GM19395 (cell line): ENCODE data around the gene TARBP2.
"Not testable (repeated sequence)": the region's sequence is repeated elsewhere in the genome, so short reads cannot be mapped to it uniquely, and the experiment has no call there.

ENCODE experiments used
- ATAC-seq: cut with Tn5 transposase; IDR thresholded peaks from one replicate; pipeline ENCODE4 v1.9.1; 2021; ENCODE audit warnings: mild to moderate bottlenecking, moderate library complexity; ENCODE audit not compliant: unreplicated experiment

Gene TARBP2

DNA sequence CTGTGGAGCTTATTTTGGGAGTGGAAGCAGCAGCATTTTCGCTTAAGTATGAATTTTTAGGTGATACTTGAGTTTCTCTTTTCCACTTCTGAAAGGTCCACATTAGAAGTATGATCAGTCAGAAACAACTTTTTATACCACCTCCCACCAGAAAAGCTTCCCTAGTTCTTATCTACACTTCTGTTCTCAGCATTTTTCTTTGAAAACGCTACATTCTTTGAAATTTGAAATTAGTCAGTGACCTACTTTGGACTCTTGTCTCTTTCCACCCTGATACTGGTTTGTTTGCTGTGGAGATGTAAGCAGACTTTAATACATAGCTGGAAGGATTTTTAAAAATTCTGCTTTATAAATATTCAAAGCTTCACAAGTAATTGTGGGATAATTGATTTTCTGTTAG lies 27.0 kb upstream of the TARBP2 start:
- ATAC-seq = no peak

GRCh38 chr12:53474819-53475218 lies 26.3 kb upstream of the TARBP2 start:
- no peak for ATAC-seq

- no peak for ATAC-seq
Measured at GRCh38 chr12:53476769-53477209, 24.3 kb upstream of the TARBP2 start.

- ATAC-seq = no peak
Measured at GRCh38 chr12:53478865-53479264, 22.2 kb upstream of the TARBP2 start.

GRCh38 chr12:53479331-53479730 lies 21.8 kb upstream of the TARBP2 start:
- no peak for ATAC-seq

DNA sequence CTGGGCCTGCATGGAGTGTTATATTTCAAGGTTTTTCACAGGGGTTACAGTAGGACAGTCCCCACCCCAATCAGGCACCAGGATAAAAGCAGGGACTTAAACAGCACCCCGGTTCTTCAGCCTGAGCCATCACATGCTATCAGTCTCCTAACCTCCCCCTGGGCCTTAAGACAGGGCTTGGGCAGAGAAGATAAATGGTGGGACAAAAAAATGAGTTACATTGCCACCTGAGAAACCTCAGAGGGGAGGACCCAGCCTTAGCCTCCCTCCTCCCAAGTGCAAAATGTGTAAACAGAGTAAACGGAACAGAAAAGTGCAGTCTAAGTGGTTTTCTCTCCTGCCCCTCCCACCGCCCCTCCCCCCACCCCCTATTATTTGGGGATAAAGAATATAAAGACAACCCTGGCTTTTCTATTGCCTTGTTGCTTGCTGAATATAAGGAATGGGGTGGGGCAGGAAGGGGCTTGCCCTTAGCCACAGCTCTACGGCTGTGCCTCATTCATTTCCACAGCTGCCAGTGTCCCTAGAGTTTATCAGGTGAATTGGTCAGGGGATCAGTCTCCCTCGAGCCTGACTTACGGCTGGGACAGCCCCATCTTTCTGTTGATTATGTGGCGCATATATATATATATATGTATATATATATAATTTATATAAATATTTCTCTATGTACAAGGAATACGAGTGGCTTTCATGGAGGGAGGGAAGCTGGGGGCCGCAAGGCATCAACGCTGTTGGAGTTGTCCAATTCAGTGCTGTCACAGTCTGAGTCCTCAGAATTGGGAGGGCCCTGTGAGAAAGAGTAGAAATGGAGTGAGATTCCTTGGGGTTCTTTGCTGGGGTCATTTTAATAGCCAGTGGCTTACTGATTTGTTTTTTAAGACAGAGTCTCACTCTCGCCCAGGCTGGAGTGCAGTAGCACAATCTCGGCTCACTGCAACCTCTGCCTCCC lies 20.3 kb upstream of the TARBP2 start:
- ATAC-seq = no peak

DNA sequence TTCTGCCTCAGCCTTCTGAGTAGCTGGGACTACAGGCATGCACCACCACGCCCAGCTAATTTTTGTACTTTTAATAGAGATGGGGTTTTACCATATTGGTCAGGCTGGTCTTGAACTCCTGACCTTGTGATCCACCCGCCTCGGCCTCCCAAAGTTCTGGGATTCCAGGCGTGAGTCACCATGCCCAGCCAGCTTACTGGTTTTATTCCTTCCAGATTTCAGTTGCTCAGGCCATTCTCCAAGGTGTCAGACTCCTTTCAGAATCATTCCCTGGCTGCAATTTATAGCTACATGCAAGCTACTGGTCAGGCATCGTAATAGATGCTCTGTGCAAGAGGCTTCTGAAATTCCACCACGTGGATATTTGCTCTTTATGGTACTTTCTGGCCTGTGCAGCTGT lies 19.6 kb upstream of the TARBP2 start:
- ATAC-seq = not testable (repeated sequence)

GRCh38 chr12:53481939-53482586 lies 19.0 kb upstream of the TARBP2 start:
- ATAC-seq = no peak

DNA sequence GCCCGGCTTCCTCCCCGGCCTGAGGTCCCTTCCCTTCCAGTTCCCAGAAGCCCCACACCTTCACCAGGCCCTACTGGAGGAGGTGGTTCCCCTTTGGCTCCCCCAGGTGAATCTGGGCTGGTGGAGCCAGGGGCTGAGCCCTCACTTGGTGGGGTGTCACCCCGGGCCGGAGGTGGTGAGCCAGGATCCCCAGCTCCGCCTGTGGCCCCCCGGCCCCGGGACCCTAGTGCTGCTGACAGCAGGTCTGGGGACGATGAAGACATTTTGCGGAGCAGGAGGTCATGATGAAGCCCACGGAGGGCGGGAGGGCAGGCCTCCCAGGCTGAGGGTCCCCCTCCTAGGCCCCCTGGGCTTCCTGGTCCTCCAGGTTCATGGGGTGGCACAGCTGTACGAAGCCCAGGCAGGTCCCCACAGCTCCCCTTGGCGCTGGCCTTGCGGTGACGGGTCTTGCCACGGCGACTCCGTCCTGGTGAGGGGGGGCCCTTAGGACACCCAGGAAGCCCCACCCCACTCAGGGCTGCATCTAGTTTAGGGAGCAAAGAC lies 18.4 kb upstream of the TARBP2 start:
- no peak for ATAC-seq

GRCh38 chr12:53483225-53483978 lies 17.7 kb upstream of the TARBP2 start:
- ATAC-seq = no peak

- no peak for ATAC-seq
Measured at GRCh38 chr12:53483979-53484377, 17.1 kb upstream of the TARBP2 start.

DNA sequence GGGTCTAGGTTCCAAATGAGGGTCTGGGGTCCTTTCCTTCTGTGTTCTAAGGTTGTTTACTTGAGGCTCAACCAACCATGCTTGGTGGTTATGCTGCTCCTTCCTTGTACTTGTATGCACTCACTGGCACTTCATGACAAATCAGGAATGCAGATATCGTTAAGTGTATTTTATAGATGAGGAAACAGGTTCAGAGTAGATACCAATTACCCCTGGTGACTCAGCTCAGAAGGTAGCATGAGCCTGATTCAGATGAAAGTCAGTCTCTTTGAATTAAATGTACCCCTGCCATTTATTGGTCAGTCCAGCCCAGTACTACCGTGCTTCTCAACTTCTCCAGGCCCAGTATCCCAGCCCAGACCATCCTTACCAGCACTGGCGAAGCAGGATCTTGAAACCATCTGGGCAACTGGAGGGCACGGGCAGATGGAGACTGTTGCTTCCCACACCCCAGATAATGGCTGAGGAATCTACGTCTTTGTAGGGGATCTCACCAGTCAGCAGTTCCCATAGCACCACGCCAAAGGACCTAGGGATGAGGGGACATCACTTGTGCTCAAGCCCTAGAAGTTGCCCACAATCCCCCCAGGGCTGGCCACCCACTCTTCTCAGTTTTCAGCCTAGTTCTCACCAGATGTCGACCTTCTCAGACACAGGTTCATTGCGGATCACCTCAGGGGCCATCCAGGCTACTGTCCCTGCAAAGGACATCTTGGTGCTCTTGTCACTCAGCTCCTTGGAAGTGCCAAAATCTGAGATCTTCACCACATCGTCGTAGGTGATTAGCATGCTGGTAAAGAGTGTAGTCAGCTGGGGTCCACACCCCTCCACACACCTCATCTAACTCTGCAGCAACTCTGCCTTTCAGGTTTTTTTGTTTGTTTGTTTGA lies 16.2 kb upstream of the TARBP2 start:
- no peak for ATAC-seq

DNA sequence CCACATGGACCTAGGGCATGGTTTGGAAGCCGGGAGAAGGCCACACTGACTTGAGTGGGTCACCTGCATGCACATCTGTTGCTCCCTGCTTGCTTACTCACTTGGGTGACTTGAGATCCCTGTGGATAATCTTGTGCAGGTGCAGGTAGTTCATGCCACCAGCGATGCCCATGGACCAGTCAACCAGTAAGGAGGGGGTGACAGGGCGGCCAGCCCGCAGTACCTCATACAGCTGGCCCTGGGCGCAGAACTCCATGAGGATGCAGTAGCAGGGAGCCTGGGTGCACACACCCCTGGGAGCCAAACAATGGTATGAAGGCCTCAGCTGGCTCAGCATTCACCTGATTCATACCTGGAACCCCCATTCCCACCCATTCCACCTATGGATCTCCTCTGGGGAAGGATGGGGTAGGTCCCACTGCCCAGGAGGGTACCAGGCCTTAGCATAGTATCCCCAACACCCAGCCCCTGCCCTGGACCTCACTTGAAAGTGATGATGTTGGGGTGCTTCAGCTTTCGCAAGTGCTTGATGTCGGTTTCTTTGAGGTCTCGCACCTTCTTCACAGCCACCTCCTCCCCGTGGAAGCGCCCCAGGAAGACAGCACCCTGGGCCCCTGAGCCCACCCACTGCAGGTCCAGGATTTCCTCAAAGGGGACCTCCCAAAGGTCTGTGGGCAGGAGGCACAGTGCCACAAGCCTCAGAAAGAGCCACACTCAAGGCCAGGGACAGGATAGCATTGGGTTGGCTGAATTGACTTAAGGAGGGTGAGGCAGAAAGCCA lies 14.9 kb upstream of the TARBP2 start:
- ATAC-seq = no peak

- no peak for ATAC-seq
Measured at GRCh38 chr12:53486736-53487487, 14.2 kb upstream of the TARBP2 start.

DNA sequence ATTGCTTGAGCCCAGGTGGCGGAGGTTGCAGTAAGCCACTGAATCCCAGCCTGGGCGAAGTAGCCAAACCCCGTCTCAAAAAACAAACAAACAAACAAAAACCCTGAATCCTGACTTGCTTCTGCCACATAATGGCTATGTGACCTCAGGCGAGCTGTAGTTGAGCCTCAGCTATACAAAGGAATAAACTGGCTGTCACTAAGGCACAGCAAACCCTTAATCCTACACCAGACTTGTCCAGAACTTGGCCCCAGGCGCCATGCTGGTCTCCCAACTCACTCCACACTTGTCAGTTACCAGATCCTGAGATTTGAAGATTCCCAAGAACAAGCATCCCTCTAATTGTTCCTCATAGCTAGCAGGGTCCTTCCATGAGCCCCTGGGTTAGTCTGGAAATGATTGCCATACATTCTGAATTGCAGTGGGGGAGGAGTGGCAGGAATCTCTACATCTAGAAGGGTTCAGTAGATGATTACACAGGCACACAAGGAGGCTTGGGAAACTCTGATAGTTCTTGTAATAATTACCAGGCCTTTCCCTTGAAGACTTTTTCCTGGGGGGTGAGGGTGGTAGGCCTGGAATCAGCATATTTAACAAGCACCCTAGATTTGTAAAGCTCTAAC lies 11.7 kb upstream of the TARBP2 start:
- ATAC-seq = no peak

GRCh38 chr12:53492188-53492587 lies 8.9 kb upstream of the TARBP2 start:
- ATAC-seq = no peak

DNA sequence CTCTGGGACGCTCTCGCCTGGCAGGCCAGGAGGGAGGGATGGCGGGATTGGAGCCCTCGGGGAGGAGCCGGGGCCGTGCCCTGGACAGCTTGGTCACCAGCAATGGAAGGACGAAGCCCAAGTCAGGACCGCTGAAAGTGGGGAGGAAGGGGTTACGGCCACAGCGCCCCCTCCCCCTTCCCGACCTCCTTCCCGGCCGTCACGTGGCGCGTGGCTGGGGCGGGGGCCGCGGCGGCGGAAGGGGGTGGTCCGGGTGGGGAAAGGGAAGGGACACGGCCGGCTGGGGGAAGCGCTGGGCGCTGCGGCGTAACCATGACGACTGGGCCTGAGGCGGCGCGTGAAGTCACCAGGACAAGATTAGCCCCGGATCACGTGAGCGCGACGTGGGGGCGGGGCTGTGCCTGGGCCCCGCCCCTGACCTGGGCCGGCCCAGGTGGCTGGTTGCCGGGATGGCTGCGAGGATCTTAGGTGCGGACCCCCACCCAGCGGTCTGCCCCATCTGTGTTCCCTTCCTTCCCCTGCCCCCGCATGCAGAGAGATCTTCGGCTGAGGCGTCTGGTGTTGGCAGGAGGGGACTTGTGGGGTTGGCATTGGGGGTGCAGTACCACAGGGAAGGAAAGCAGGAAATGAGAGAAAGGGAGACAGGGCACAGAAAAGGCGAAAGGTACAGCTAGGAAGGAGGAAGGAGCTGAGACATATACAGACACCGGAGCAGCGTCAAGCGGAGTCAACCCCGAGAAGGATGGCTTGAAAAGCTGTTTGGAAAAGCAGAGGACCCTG lies 8.1 kb upstream of the TARBP2 start:
- peak; percentile 92 for ATAC-seq
